HPDE6-E6E7 (cell line): Measurements from ENCODE around the gene HYI.
"Not testable (repeated sequence)": the region's sequence is repeated elsewhere in the genome, so short reads cannot be mapped to it uniquely, and the experiment has no call there.

Experiments used
- DNase-seq: peaks from one replicate; pipeline ENCODE4 v3.0.0; 2011; ENCODE audit warnings: missing footprints; ENCODE audit errors: extremely low spot score

Gene HYI

GRCh38 chr1:43427524-43427923 lies 26.2 kb downstream of the HYI start:
- DNase-seq: no peak

GRCh38 chr1:43426221-43426620 lies 27.5 kb downstream of the HYI start:
- DNase-seq: no peak

GRCh38 chr1:43425045-43425444 lies 28.7 kb downstream of the HYI start:
- DNase-seq: no peak

GRCh38 chr1:43423672-43424550 lies 29.8 kb downstream of the HYI start:
- DNase-seq: peak; percentile 56

- no peak for DNase-seq
Observed at GRCh38 chr1:43422995-43423671, 30.6 kb downstream of the HYI start.

- no peak for DNase-seq
Observed at GRCh38 chr1:43421976-43422750, 31.6 kb downstream of the HYI start.

GRCh38 chr1:43421396-43421795 lies 32.3 kb downstream of the HYI start:
- DNase-seq: no peak

- DNase-seq: no peak
Observed at GRCh38 chr1:43420874-43421273, 32.9 kb downstream of the HYI start.

GRCh38 chr1:43419627-43420425 lies 33.9 kb downstream of the HYI start:
- DNase-seq: no peak

GRCh38 chr1:43418858-43419257 lies 34.9 kb downstream of the HYI start:
- no peak for DNase-seq

- no peak for DNase-seq
Observed at GRCh38 chr1:43415901-43416300, 37.8 kb downstream of the HYI start.

- DNase-seq: no peak
Observed at GRCh38 chr1:43414634-43415223, 39.0 kb downstream of the HYI start.

- DNase-seq: not testable (repeated sequence)
Observed at GRCh38 chr1:43413426-43413825, 40.3 kb downstream of the HYI start.

GRCh38 chr1:43410571-43410970 lies 43.2 kb downstream of the HYI start:
- no peak for DNase-seq

GRCh38 chr1:43405876-43406234 lies 47.9 kb downstream of the HYI start:
- DNase-seq: no peak

- DNase-seq: no peak
Observed at GRCh38 chr1:43405219-43405875, 48.4 kb downstream of the HYI start.

- no peak for DNase-seq
Observed at GRCh38 chr1:43404353-43404752, 49.4 kb downstream of the HYI start.

- DNase-seq: no peak
Observed at GRCh38 chr1:43402089-43402865, 51.5 kb downstream of the HYI start.
